ENCODE results near the gene PPM1K.

PPM1K gene

DNA sequence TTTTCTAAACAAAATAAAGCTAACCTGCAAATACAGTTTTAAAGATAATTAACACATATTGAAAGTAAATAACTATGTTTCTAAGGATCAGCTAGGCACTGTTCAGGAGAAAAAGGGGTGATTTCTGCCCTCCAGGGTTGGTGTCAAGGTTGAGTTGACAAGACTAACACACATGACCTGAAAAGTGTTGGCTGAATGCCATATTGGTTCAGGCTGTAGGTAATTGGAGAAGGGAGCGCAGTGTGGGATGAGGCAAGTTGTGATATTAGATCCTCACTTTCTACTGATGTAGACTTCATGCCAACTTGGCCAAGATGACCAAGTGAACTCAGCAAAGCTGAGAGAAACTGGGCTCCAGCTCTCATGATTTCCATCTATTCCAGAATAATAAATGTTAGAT, 42.2 kb downstream of the PPM1K start:
- no peak for TF ChIP-seq SPI1 (IDR thresholded peaks at IDR 0.05; ENCODE audit: borderline replicate concordance, low read depth)
- TF ChIP-seq, protein P1, sequence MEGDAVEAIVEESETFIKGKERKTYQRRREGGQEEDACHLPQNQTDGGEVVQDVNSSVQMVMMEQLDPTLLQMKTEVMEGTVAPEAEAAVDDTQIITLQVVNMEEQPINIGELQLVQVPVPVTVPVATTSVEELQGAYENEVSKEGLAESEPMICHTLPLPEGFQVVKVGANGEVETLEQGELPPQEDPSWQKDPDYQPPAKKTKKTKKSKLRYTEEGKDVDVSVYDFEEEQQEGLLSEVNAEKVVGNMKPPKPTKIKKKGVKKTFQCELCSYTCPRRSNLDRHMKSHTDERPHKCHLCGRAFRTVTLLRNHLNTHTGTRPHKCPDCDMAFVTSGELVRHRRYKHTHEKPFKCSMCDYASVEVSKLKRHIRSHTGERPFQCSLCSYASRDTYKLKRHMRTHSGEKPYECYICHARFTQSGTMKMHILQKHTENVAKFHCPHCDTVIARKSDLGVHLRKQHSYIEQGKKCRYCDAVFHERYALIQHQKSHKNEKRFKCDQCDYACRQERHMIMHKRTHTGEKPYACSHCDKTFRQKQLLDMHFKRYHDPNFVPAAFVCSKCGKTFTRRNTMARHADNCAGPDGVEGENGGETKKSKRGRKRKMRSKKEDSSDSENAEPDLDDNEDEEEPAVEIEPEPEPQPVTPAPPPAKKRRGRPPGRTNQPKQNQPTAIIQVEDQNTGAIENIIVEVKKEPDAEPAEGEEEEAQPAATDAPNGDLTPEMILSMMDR (IDR thresholded peaks at IDR 0.05; ENCODE audit: insufficient read depth, low read length), result no peak
- TF ChIP-seq, protein P2, sequence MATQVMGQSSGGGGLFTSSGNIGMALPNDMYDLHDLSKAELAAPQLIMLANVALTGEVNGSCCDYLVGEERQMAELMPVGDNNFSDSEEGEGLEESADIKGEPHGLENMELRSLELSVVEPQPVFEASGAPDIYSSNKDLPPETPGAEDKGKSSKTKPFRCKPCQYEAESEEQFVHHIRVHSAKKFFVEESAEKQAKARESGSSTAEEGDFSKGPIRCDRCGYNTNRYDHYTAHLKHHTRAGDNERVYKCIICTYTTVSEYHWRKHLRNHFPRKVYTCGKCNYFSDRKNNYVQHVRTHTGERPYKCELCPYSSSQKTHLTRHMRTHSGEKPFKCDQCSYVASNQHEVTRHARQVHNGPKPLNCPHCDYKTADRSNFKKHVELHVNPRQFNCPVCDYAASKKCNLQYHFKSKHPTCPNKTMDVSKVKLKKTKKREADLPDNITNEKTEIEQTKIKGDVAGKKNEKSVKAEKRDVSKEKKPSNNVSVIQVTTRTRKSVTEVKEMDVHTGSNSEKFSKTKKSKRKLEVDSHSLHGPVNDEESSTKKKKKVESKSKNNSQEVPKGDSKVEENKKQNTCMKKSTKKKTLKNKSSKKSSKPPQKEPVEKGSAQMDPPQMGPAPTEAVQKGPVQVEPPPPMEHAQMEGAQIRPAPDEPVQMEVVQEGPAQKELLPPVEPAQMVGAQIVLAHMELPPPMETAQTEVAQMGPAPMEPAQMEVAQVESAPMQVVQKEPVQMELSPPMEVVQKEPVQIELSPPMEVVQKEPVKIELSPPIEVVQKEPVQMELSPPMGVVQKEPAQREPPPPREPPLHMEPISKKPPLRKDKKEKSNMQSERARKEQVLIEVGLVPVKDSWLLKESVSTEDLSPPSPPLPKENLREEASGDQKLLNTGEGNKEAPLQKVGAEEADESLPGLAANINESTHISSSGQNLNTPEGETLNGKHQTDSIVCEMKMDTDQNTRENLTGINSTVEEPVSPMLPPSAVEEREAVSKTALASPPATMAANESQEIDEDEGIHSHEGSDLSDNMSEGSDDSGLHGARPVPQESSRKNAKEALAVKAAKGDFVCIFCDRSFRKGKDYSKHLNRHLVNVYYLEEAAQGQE (IDR thresholded peaks at IDR 0.05; ENCODE audit: insufficient replicate concordance, low read depth), result no peak
- no peak for TF ChIP-seq POLR2AphosphoS5 (IDR thresholded peaks at IDR 0.05; ENCODE audit: low read depth)
- TF ChIP-seq GABPA (IDR thresholded peaks at IDR 0.05; ENCODE audit: low read depth), result no peak
- DNase-seq (ENCODE audit: low read depth in 1 of 2, low spot score in 1 of 2), result no peak
- H3K27me3 ChIP-seq (ENCODE audit: insufficient read depth, poor library complexity, severe bottlenecking), result no peaks in the 10 kb centered on the region
- no peak overlapping the region for H3K4me3 ChIP-seq (replicated peaks; ENCODE audit: insufficient read depth, low read length)
- H3K27ac ChIP-seq (replicated peaks), result no peak overlapping the region

DNA sequence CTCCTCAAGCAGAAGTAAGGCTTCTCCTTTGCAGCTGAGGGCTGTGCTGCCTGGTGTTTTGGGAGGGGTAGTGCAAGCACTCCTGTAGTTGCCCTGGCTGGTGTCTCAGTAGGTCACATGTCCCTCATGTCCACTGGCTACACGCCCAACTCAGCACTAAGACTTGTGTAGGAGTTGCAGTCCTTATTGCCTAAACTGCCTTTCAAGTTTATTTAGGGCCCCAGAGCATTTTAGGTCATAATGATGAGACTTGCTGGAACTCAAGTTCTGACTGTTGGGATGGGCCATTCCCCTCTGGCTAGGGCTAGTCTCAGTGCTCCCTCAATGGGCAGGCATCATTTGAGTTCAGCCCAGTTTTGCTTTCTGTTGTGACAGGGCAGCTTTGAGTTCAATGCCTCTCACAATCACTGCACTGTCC, 44.1 kb downstream of the PPM1K start:
- no peak overlapping the region for H3K27ac ChIP-seq (replicated peaks)
- H3K4me3 ChIP-seq (replicated peaks; ENCODE audit: insufficient read depth, low read length), result no peak overlapping the region
- TF ChIP-seq POLR2AphosphoS5 (IDR thresholded peaks at IDR 0.05; ENCODE audit: low read depth) (no peak), SPI1 (IDR thresholded peaks at IDR 0.05; ENCODE audit: borderline replicate concordance, low read depth) (no peak), GABPA (IDR thresholded peaks at IDR 0.05; ENCODE audit: low read depth) (no peak)
- TF ChIP-seq, protein P1 (IDR thresholded peaks at IDR 0.05; ENCODE audit: insufficient read depth, low read length), result no peak
- TF ChIP-seq, protein P2 (IDR thresholded peaks at IDR 0.05; ENCODE audit: insufficient replicate concordance, low read depth), result no peak
- DNase-seq (ENCODE audit: low read depth in 1 of 2, low spot score in 1 of 2), result peak in 1 of 2 experiments; percentile 23
- no peaks in the 10 kb centered on the region for H3K27me3 ChIP-seq (ENCODE audit: insufficient read depth, poor library complexity, severe bottlenecking)

DNA sequence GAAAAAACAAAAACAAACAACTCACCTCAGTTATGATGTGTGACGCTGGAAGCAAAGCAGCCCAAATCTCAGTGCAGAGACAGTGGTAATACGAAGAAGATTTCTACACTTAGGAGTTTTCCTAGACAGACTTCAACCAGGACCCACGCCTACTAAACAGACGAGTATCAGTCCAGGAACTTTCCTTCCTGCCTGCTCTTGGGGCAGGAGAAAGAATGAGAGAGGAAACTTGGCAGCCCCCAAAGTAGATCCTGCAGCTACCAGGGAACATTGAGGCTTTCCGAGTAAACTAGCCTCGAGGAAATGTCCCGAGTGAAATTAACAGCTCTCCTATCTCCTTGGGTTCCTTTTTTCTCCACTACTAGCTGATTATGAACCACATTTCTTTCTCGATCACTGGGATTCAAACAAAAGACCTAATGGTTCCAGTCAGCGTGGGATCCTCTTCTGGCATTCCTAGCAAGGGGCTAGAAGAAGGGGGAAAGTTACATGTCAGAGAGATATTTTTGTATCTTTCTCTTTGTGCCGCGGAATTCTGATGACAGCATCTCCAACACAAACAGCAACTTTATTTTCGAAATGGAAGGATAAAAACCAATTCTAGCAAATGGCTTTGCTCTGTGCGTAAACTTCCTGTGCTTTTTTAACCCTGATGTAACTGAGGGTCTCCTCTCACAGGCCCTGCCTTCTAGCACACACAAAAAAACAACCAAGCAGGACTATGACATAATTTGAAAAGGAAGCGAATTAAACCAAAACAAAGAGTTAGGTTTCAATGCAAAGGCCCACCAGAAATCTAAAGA, 53.2 kb downstream of the PPM1K start:
- no peak for DNase-seq (ENCODE audit: low read depth in 1 of 2, low spot score in 1 of 2)
- TF ChIP-seq GABPA (IDR thresholded peaks at IDR 0.05; ENCODE audit: low read depth), result no peak
- TF ChIP-seq, protein P1 (IDR thresholded peaks at IDR 0.05; ENCODE audit: insufficient read depth, low read length), result no peak
- no peak overlapping the region for H3K27ac ChIP-seq (replicated peaks)

More for the DNA sequence above, 53.2 kb downstream of the PPM1K start:
- Histone ChIP-seq H3K27me3 (ENCODE audit: insufficient read depth, poor library complexity, severe bottlenecking) (no peaks in the 10 kb centered on the region), H3K4me3 (replicated peaks; ENCODE audit: insufficient read depth, low read length) (no peak overlapping the region)
